Prostate gland (tissue), 2 donors: Measurements from ENCODE around the gene KRTAP12-4.
"Not testable (repeated sequence)": the region's sequence is repeated elsewhere in the genome, so short reads cannot be mapped to it uniquely, and the experiment has no call there.

Source experiments
- CTCF ChIP-seq, 4 experiments: fragments of 200-600 bp in 2 of 4; fragments of 450-650 bp in 2 of 4; sonication (generic) in 2 of 4; IDR thresholded peaks; 1 replicate in 3 of 4; 2 replicates in 1 of 4; pipeline ENCODE4 v1.5.1; 2016 to 2019; ENCODE audit warnings: antibody characterized with exemption in 4 of 4, mild to moderate bottlenecking in 2 of 4, moderate library complexity in 2 of 4
- POLR2A ChIP-seq: fragments of 450-650 bp; IDR thresholded peaks from one replicate; pipeline ENCODE4 v1.6.1; 2016; ENCODE audit warnings: antibody characterized with exemption, mild to moderate bottlenecking
- POLR2AphosphoS5 ChIP-seq: sonication (generic); formaldehyde crosslinking; IDR thresholded peaks from one replicate; pipeline ENCODE4 v1.6.1; 2017; ENCODE audit warnings: antibody characterized with exemption

DNA sequence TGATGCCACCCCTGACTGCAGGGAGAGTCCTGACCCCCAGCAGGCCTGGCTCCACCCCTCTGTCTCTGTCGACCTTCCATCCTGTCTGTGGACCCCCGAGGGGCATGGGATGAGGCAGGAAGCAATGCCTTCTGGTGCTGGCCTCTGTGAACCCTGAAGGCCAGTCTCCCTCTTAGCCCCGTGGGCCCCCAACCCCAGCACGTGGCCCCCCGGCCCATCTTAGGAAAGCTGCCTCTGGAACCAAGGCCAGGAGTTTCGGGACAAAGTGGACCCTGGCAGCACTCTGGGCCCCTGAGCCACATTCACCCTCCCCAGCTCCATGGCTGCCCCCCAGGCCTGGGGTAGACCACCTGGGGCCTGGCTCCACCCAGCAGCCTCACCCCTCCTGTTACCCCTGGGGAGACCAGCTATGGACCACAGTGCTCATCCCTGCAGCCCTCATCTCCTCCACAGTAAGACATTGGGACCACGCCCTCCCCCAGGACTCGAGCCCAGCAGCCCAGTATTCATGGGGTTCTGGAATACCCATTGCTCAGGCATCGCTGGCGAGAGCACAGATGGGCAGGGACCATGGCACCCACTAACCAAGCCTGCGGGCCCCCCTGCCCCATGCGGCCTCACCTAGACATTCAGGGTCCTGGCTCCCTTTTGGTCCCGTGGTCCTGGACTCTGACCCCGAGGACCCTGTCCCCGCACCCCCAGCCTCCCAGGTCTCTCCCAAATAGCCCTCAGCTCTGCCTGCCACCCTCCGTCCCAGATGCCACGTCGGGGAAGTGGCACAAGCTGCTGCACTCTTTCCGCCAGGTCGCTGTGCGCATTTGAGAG lies 15.7 kb downstream of the KRTAP12-4 start:
- not testable (repeated sequence) for TF ChIP-seq CTCF (IDR thresholded peaks at IDR 0.05); POLR2AphosphoS5; POLR2A
